GM23338 (cell line): ENCODE data around the gene PTAFR. TPM values are rescaled to one million over a fixed set of nuclear protein-coding genes. Genes with fewer than 3 reads are reported as not detected.

Experiments
- ATAC-seq: fragments of 200-7000 bp; cut with Tn5 transposase; 3 replicates; pipeline ENCODE4 v1.9.1; 2020
- DNase-seq: peaks from one replicate; pipeline ENCODE4 v3.0.0-alpha.2; 2015; ENCODE audit warnings: low spot score
- H2AFZ ChIP-seq: fragments of 200-600 bp; sonication (generic); 2 replicates; pipeline ENCODE4 v1.8.0; 2016; ENCODE audit warnings: antibody characterized with exemption, mild to moderate bottlenecking, moderate library complexity
- H3F3A ChIP-seq: fragments of 200-600 bp; sonication (generic); replicated peaks from 2 replicates; pipeline ENCODE4 v1.8.0; 2017; ENCODE audit warnings: antibody characterized with exemption, mixed run types, low read depth
- H3K27ac ChIP-seq: fragments of 200-600 bp; sonication (generic); 2 replicates; pipeline ENCODE4 v1.6.1; 2016; ENCODE audit warnings: low read depth
- H3K27me3 ChIP-seq: fragments of 200-600 bp; sonication (generic); 2 replicates; pipeline ENCODE4 v1.8.0; 2016; ENCODE audit warnings: mild to moderate bottlenecking, mixed run types, moderate library complexity; ENCODE audit not compliant: insufficient read depth
- H3K36me3 ChIP-seq: fragments of 200-600 bp; sonication (generic); 2 replicates; pipeline ENCODE4 v1.8.0; 2016; ENCODE audit warnings: mild to moderate bottlenecking; ENCODE audit not compliant: insufficient read depth
- H3K4me1 ChIP-seq: fragments of 200-600 bp; sonication (generic); 2 replicates; pipeline ENCODE4 v1.8.0; 2016; ENCODE audit warnings: mild to moderate bottlenecking, moderate library complexity; ENCODE audit not compliant: insufficient read depth
- H3K4me2 ChIP-seq: fragments of 200-600 bp; sonication (generic); 2 replicates; pipeline ENCODE4 v1.7.1; 2017; ENCODE audit warnings: mixed run types
- H3K4me3 ChIP-seq: fragments of 200-600 bp; sonication (generic); 2 replicates; pipeline ENCODE4 v1.6.1; 2016; ENCODE audit warnings: mixed run types
- H3K79me2 ChIP-seq: fragments of 200-600 bp; sonication (generic); replicated peaks from 2 replicates; pipeline ENCODE4 v1.8.0; 2017; ENCODE audit warnings: mild to moderate bottlenecking; ENCODE audit not compliant: insufficient read depth
- H3K9me2 ChIP-seq: fragments of 200-600 bp; sonication (generic); 2 replicates; pipeline ENCODE4 v1.8.0; 2017; ENCODE audit not compliant: insufficient read depth
- H4K20me1 ChIP-seq: fragments of 200-600 bp; sonication (generic); replicated peaks from 2 replicates; pipeline ENCODE4 v1.8.0; 2017; ENCODE audit warnings: mild to moderate bottlenecking; ENCODE audit not compliant: insufficient read depth
- H3K27ac Mint-ChIP-seq: 2 replicates; pipeline ENCODE4 v1.8.0; 2020; ENCODE audit warnings: inconsistent platforms, mild to moderate bottlenecking, moderate library complexity, mixed read lengths
- H3K27me3 Mint-ChIP-seq: 3 replicates; pipeline ENCODE4 v1.8.0; 2022; ENCODE audit warnings: low read depth, mild to moderate bottlenecking, moderate library complexity, mixed read lengths, inconsistent platforms; ENCODE audit not compliant: insufficient read depth, poor library complexity
- H3K36me3 Mint-ChIP-seq: 3 replicates; pipeline ENCODE4 v1.8.0; 2021; ENCODE audit warnings: low read depth, mild to moderate bottlenecking, inconsistent platforms, moderate library complexity, mixed read lengths
- H3K4me1 Mint-ChIP-seq: 3 replicates; pipeline ENCODE4 v1.8.0; 2020; ENCODE audit warnings: mild to moderate bottlenecking, inconsistent platforms, mixed read lengths
- H3K4me3 Mint-ChIP-seq: 3 replicates; pipeline ENCODE4 v1.8.0; 2021; ENCODE audit warnings: moderate library complexity, mild to moderate bottlenecking, inconsistent platforms, mixed read lengths
- H3K9me3 Mint-ChIP-seq: 3 replicates; pipeline ENCODE4 v1.8.0; 2020; ENCODE audit warnings: moderate library complexity, mild to moderate bottlenecking, inconsistent platforms, mixed read lengths
- CREB1 ChIP-seq: fragments of 250-450 bp; sonication (Bioruptor Pico); IDR thresholded peaks from 2 replicates; pipeline ENCODE4 v1.5.0; 2020; ENCODE audit warnings: low read depth, mild to moderate bottlenecking, moderate library complexity
- EZH2 ChIP-seq: fragments of 200-600 bp; sonication (generic); IDR thresholded peaks from one replicate; pipeline ENCODE4 v1.8.0; 2017; ENCODE audit warnings: antibody characterized with exemption, mild to moderate bottlenecking, low read depth; ENCODE audit not compliant: unreplicated experiment
- EZH2phosphoT487 ChIP-seq: fragments of 200-600 bp; sonication (generic); IDR thresholded peaks from one replicate; pipeline ENCODE4 v1.8.1; 2018; ENCODE audit warnings: antibody characterized with exemption; ENCODE audit not compliant: unreplicated experiment
- POLR2AphosphoS5 ChIP-seq: IDR thresholded peaks from 2 replicates; pipeline ENCODE4 v1.6.1; 2016; ENCODE audit warnings: antibody characterized with exemption, low read depth
- STAT1 ChIP-seq: IDR thresholded peaks from one replicate; pipeline ENCODE4 v1.6.1; 2016; ENCODE audit warnings: antibody characterized with exemption; ENCODE audit not compliant: unreplicated experiment
- ZNF114 ChIP-seq: fragments of 250-450 bp; sonication (Bioruptor Pico); IDR thresholded peaks from 2 replicates; pipeline ENCODE4 v1.5.0; 2020; ENCODE audit warnings: mild to moderate bottlenecking, moderate library complexity
- ZNF462 ChIP-seq: fragments of 250-450 bp; sonication (Bioruptor Pico); IDR thresholded peaks from 2 replicates; pipeline ENCODE4 v1.5.0; 2020; ENCODE audit warnings: mild to moderate bottlenecking, moderate library complexity
- polyA plus RNA-seq: library from polyadenylated mRNA; unstranded; fragments of >200 nt; fragmentation: Nextera tagmentation; extraction: Ambion mirVana; gene quantifications from 2 replicates; pipeline ENCODE4 v1.2.1, GENCODE V29; 2016
- total RNA-seq: library from RNA; depleted of rRNA; stranded (reverse); fragments of >200 nt; shearing (Covaris generic); gene quantifications from 2 replicates; pipeline ENCODE4 v1.2.3, GENCODE V29; 2014
- TF ChIP-seq, protein P1 (sequence below), 2 experiments: fragments of 200-600 bp in 1 of 2; sonication (generic) in 1 of 2; conservative IDR thresholded peaks; 2 replicates each; pipeline versions ENCODE4 v1.5.1 to v1.6.1; 2016 to 2017; ENCODE audit warnings: antibody characterized with exemption in 2 of 2, low read depth in 2 of 2, mild to moderate bottlenecking in 2 of 2, moderate library complexity in 1 of 2
- TF ChIP-seq, protein P2 (sequence below): IDR thresholded peaks from one replicate; pipeline ENCODE4 v1.6.1; 2018; ENCODE audit warnings: antibody characterized with exemption; ENCODE audit not compliant: unreplicated experiment

Gene PTAFR
- total and polyA plus RNA-seq, 2 experiments from 2014 or later = 0.29 to 0.76 TPM

GRCh38 chr1:28147264-28148094 is 29.0 kb downstream of the PTAFR start:
- peak overlapping the region; percentile 56 for H3K4me2 ChIP-seq
- Mint-ChIP-seq H3K36me3 (no peaks in the 10 kb centered on the region; the same call in 2 of the 3 replicates), H3K27me3 (peaks cover 9% of the 10 kb centered on the region), H3K4me3 (no peak overlapping the region), H3K4me1 (peaks cover 15% of the 10 kb centered on the region; the same call in 2 of the 3 replicates), H3K27ac (peak overlapping the region; percentile 23; the same call in 1 of the 2 replicates), H3K9me3 (no peaks in the 10 kb centered on the region)
- H3K27me3 ChIP-seq = no peaks in the 10 kb centered on the region
- no peaks in the 10 kb centered on the region for H3K36me3 ChIP-seq
- peak overlapping the region; percentile 86 for H2AFZ ChIP-seq
- TF ChIP-seq POLR2AphosphoS5 (no peak), CREB1 (no peak), EZH2phosphoT487 (no peak), EZH2 (no peak), ZNF114 (CRISPR knock-in tag) (no peak), ZNF462 (CRISPR knock-in tag) (no peak), STAT1 (no peak)
- TF ChIP-seq, protein P1, sequence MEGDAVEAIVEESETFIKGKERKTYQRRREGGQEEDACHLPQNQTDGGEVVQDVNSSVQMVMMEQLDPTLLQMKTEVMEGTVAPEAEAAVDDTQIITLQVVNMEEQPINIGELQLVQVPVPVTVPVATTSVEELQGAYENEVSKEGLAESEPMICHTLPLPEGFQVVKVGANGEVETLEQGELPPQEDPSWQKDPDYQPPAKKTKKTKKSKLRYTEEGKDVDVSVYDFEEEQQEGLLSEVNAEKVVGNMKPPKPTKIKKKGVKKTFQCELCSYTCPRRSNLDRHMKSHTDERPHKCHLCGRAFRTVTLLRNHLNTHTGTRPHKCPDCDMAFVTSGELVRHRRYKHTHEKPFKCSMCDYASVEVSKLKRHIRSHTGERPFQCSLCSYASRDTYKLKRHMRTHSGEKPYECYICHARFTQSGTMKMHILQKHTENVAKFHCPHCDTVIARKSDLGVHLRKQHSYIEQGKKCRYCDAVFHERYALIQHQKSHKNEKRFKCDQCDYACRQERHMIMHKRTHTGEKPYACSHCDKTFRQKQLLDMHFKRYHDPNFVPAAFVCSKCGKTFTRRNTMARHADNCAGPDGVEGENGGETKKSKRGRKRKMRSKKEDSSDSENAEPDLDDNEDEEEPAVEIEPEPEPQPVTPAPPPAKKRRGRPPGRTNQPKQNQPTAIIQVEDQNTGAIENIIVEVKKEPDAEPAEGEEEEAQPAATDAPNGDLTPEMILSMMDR (conservative IDR thresholded peaks at IDR 0.05; ENCODE audit: low read depth in 2 of 2) = no peak
- TF ChIP-seq, protein P2, sequence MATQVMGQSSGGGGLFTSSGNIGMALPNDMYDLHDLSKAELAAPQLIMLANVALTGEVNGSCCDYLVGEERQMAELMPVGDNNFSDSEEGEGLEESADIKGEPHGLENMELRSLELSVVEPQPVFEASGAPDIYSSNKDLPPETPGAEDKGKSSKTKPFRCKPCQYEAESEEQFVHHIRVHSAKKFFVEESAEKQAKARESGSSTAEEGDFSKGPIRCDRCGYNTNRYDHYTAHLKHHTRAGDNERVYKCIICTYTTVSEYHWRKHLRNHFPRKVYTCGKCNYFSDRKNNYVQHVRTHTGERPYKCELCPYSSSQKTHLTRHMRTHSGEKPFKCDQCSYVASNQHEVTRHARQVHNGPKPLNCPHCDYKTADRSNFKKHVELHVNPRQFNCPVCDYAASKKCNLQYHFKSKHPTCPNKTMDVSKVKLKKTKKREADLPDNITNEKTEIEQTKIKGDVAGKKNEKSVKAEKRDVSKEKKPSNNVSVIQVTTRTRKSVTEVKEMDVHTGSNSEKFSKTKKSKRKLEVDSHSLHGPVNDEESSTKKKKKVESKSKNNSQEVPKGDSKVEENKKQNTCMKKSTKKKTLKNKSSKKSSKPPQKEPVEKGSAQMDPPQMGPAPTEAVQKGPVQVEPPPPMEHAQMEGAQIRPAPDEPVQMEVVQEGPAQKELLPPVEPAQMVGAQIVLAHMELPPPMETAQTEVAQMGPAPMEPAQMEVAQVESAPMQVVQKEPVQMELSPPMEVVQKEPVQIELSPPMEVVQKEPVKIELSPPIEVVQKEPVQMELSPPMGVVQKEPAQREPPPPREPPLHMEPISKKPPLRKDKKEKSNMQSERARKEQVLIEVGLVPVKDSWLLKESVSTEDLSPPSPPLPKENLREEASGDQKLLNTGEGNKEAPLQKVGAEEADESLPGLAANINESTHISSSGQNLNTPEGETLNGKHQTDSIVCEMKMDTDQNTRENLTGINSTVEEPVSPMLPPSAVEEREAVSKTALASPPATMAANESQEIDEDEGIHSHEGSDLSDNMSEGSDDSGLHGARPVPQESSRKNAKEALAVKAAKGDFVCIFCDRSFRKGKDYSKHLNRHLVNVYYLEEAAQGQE = no peak
- peaks cover 11% of the 10 kb centered on the region for H3K4me1 ChIP-seq
- no peaks in the 10 kb centered on the region; the same call in 1 of the 2 replicates for H4K20me1 ChIP-seq
- ATAC-seq (peak; percentile 93), DNase-seq (peak; percentile 64)
- H3K79me2 ChIP-seq = no peaks in the 10 kb centered on the region
- peak overlapping the region; percentile 27; the same call in 1 of the 2 replicates for H3K27ac ChIP-seq
- peaks cover 10% of the 10 kb centered on the region; the same call in 1 of the 2 replicates for H3K9me2 ChIP-seq
- H3K4me3 ChIP-seq = no peak overlapping the region
- H3F3A ChIP-seq = no peaks in the 10 kb centered on the region
